SK-N-SH (cell line): ENCODE data around the gene KLF16. TPM values are rescaled to one million over a fixed set of nuclear protein-coding genes. Genes with fewer than 3 reads are reported as not detected.

ENCODE experiments used
- CTCF ChIA-PET: fragments of 300-600, 350-600 bp; formaldehyde crosslinking; extraction: SDS; loops from one replicate; lab custom pipeline; 2021; lab: Yijun Ruan, JAX
- POLR2A ChIA-PET: fragments of 350-600 bp; sonication (Branson Sonifier 250); formaldehyde crosslinking; extraction: SDS; loops from one replicate; lab custom pipeline; 2020; ENCODE audit warnings: antibody characterized with exemption, inconsistent platforms; lab: Yijun Ruan, JAX
- DNase-seq: peaks from one replicate; pipeline ENCODE4 v3.0.0; 2012
- H2AFZ ChIP-seq: fragments of 200-600 bp; sonication (generic); 2 replicates; pipeline ENCODE4 v1.8.1; 2016; ENCODE audit warnings: antibody characterized with exemption, mild to moderate bottlenecking, low read depth
- H3F3A ChIP-seq: fragments of 200-600 bp; sonication (generic); replicated peaks from 2 replicates; pipeline ENCODE3; 2016; ENCODE audit warnings: antibody characterized with exemption, mild to moderate bottlenecking; ENCODE audit not compliant: insufficient read depth
- H3K27ac ChIP-seq, 2 experiments: fragments of 200-500 bp in 1 of 2; fragments of 200-600 bp in 1 of 2; sonication (Bioruptor generic) in 1 of 2; sonication (generic), shearing (Covaris generic) in 1 of 2; 2 replicates each; pipeline versions ENCODE4 v1.5.1 to v1.6.1; 2014 to 2016; ENCODE audit warnings: low read depth in 2 of 2, inconsistent platforms in 1 of 2, low read length in 1 of 2, mild to moderate bottlenecking in 1 of 2, mixed read lengths in 1 of 2
- H3K27me3 ChIP-seq: fragments of 200-600 bp; sonication (generic), shearing (Covaris generic); 2 replicates; pipeline ENCODE4 v1.6.1; 2016; ENCODE audit warnings: mixed run types; ENCODE audit not compliant: insufficient read depth
- H3K36me3 ChIP-seq, 2 experiments: fragments of 200-500 bp in 1 of 2; fragments of 200-600 bp in 1 of 2; sonication (Bioruptor generic) in 1 of 2; sonication (generic) in 1 of 2; replicated peaks in 1 of 2; 2 replicates each; pipeline versions ENCODE3 to v1.5.1; 2014 to 2016; ENCODE audit warnings: low read length in 1 of 2, mild to moderate bottlenecking in 1 of 2; ENCODE audit not compliant: insufficient read depth in 2 of 2, control insufficient read depth in 1 of 2
- H3K4me1 ChIP-seq, 2 experiments: fragments of 200-500 bp in 1 of 2; fragments of 200-600 bp in 1 of 2; sonication (Bioruptor generic) in 1 of 2; sonication (generic), shearing (Covaris generic) in 1 of 2; 2 replicates each; pipeline versions ENCODE4 v1.5.1 to v1.6.1; 2014 to 2016; ENCODE audit warnings: low read depth in 1 of 2, low read length in 1 of 2, mixed run types in 1 of 2; ENCODE audit not compliant: insufficient read depth in 2 of 2, control insufficient read depth in 1 of 2
- H3K4me2 ChIP-seq: fragments of 200-600 bp; sonication (generic), shearing (Covaris generic); 2 replicates; pipeline ENCODE4 v1.6.1; 2017; ENCODE audit warnings: mixed run types
- H3K4me3 ChIP-seq, 2 experiments: fragments of 200-500 bp in 1 of 2; fragments of 200-600 bp in 1 of 2; sonication (Bioruptor generic) in 1 of 2; sonication (generic), shearing (Covaris generic) in 1 of 2; 2 replicates each; pipeline versions ENCODE4 v1.5.1 to v1.8.1; 2014 to 2016; ENCODE audit warnings: low read depth in 2 of 2, inconsistent platforms in 1 of 2, low read length in 1 of 2, mild to moderate bottlenecking in 1 of 2, mixed read lengths in 1 of 2, moderate library complexity in 1 of 2
- H3K79me2 ChIP-seq: fragments of 200-600 bp; sonication (generic); 2 replicates; pipeline ENCODE4 v1.8.1; 2017; ENCODE audit warnings: mild to moderate bottlenecking; ENCODE audit not compliant: insufficient read depth
- H3K9ac ChIP-seq: fragments of 200-600 bp; sonication (generic); 2 replicates; pipeline ENCODE4 v1.6.1; 2017; ENCODE audit warnings: mixed run types
- H3K9me2 ChIP-seq: fragments of 200-600 bp; sonication (generic); 2 replicates; pipeline ENCODE4 v1.6.1; 2017; ENCODE audit warnings: mixed run types
- H3K9me3 ChIP-seq: fragments of 200-600 bp; sonication (generic); 2 replicates; pipeline ENCODE4 v1.6.1; 2017; ENCODE audit warnings: mixed run types, mild to moderate bottlenecking, moderate library complexity
- H4K20me1 ChIP-seq: fragments of 200-600 bp; sonication (generic); 2 replicates; pipeline ENCODE4 v1.6.1; 2017; ENCODE audit warnings: mild to moderate bottlenecking, mixed run types; ENCODE audit not compliant: insufficient read depth
- FOXM1 ChIP-seq: IDR thresholded peaks from 2 replicates; pipeline ENCODE4 v1.4.0; 2012; ENCODE audit warnings: low read depth, mild to moderate bottlenecking
- GABPA ChIP-seq: IDR thresholded peaks from 2 replicates; pipeline ENCODE4 v1.4.0; 2012; ENCODE audit warnings: low read depth, mild to moderate bottlenecking
- IRF3 ChIP-seq: fragments of 150-350 bp; IDR thresholded peaks from 2 replicates; pipeline ENCODE4 v1.6.1; 2016; ENCODE audit warnings: mild to moderate bottlenecking, low read depth, low read length
- JUND ChIP-seq: IDR thresholded peaks from 2 replicates; pipeline ENCODE4 v1.4.0; 2012
- MAX ChIP-seq: IDR thresholded peaks from 2 replicates; pipeline ENCODE4 v1.4.0; 2012; ENCODE audit warnings: low read depth
- MEF2A ChIP-seq: IDR thresholded peaks from 2 replicates; pipeline ENCODE4 v1.4.0; 2012; ENCODE audit warnings: low read depth, borderline replicate concordance
- NRF1 ChIP-seq: IDR thresholded peaks from 2 replicates; pipeline ENCODE4 v1.6.1; 2012; ENCODE audit warnings: low read depth, mild to moderate bottlenecking, low read length
- POLR2AphosphoS5 ChIP-seq: IDR thresholded peaks from 2 replicates; pipeline ENCODE4 v1.6.1; 2012; ENCODE audit warnings: low read depth, low read length
- REST ChIP-seq: IDR thresholded peaks from 2 replicates; pipeline ENCODE4 v1.6.1; 2012; ENCODE audit warnings: mild to moderate bottlenecking, low read depth, low read length, moderate library complexity
- SIN3A ChIP-seq: IDR thresholded peaks from 2 replicates; pipeline ENCODE4 v1.6.1; 2012; ENCODE audit warnings: low read depth, mild to moderate bottlenecking, low read length, moderate library complexity, borderline replicate concordance
- SMC3 ChIP-seq: IDR thresholded peaks from 2 replicates; pipeline ENCODE4 v1.6.1; 2012; ENCODE audit warnings: low read depth, low read length, improper control_type of control experiment
- TEAD4 ChIP-seq: IDR thresholded peaks from 2 replicates; pipeline ENCODE4 v1.4.0; 2012; ENCODE audit warnings: mild to moderate bottlenecking, borderline replicate concordance; ENCODE audit not compliant: insufficient read depth
- USF1 ChIP-seq: IDR thresholded peaks from 2 replicates; pipeline ENCODE4 v1.4.0; 2012; ENCODE audit warnings: low read depth, borderline replicate concordance
- ZBTB33 ChIP-seq: IDR thresholded peaks from 2 replicates; pipeline ENCODE4 v1.4.0; 2012; ENCODE audit warnings: low read depth, borderline replicate concordance
- WGBS: methylation state at CpG from one replicate; pipeline ENCODE4 v1.1.6; 2017; ENCODE audit warnings: low lambda C conversion rate; 5-methylcytosine and 5-hydroxymethylcytosine counted together
- polyA plus RNA-seq, 3 experiments: library from polyadenylated mRNA; depleted of rRNA; stranded (reverse); fragments of >200 nt; gene quantifications; 2 replicates each; pipeline ENCODE4 v1.2.3, GENCODE V29; 2012

Gene KLF16
- polyA plus RNA-seq, 1 of the 3 experiments (the other 2 are of a cell fraction): 16.1 TPM

GRCh38 chr19:1867349-1867724 lies 4.0 kb upstream of the KLF16 start:
- Histone ChIP-seq H2AFZ (no peak overlapping the region), H3F3A (peaks cover 13% of the 10 kb centered on the region), H3K4me3 (no peak overlapping the region), H3K79me2 (peaks cover 64% of the 10 kb centered on the region), H3K4me1 (peaks cover 3 to 6% of the 10 kb centered on the region in 2 experiments; a peak in 2 of 4 replicates), H3K36me3 (peaks cover 3% of the 10 kb centered on the region in 2 experiments), H3K9ac (no peak overlapping the region), H3K9me2 (no peaks in the 10 kb centered on the region), H3K27ac (no peak overlapping the region), H3K27me3 (no peaks in the 10 kb centered on the region), H4K20me1 (peaks cover 3% of the 10 kb centered on the region), H3K4me2 (no peak overlapping the region), H3K9me3 (no peaks in the 10 kb centered on the region)
- ChIA-PET CTCF (no interaction called here), POLR2A (no interaction called here)
- DNase-seq: no peak
- TF ChIP-seq SMC3: no peak
- TF ChIP-seq REST: no peak
- no peak for TF ChIP-seq NRF1
- no peak for TF ChIP-seq TEAD4
- TF ChIP-seq IRF3: no peak
- no peak for TF ChIP-seq POLR2AphosphoS5
- no peak for TF ChIP-seq GABPA
- no peak for TF ChIP-seq JUND
- no peak for TF ChIP-seq MAX
- TF ChIP-seq USF1: no peak
- no peak for TF ChIP-seq ZBTB33
- no peak for TF ChIP-seq FOXM1
- no peak for TF ChIP-seq MEF2A
- TF ChIP-seq SIN3A: no peak
- WGBS: 100% methylated on average over 8 of the region's 9 CpGs
